ENCODE measurements around the gene TAF11L3.
"Not testable (repeated sequence)": the region's sequence is repeated elsewhere in the genome, so short reads cannot be mapped to it uniquely, and the experiment has no call there.

TAF11L3 gene

DNA sequence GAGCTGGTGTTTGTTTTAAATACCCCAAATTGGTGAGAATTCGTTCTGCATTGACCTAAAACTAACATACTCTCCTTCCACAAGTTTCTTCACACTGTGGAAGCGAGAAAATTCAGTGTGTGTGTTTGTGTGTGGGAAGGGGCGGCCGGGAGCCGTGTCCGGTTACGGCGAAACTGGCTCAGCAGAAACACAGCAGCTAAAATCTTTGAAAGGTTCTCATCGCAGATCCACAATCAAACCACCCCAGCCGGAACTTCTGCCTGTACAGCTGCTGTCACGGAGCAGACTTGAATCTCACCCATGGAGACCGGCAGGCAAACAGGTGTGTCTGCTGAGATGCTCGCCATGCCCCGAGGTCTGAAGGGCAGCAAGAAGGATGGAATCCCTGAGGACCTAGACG, at the start of gene TAF11L3:
Gene TAF11L3 (plus strand): TSS at position 301 of the 400 bp plus-strand sequence.
- not testable (repeated sequence) for H3K27ac Mint-ChIP-seq; H3K27me3 Mint-ChIP-seq (ENCODE audit: low read depth); H3K4me1 Mint-ChIP-seq (ENCODE audit: low read depth); H3K9me3 Mint-ChIP-seq; H3K36me3 Mint-ChIP-seq (ENCODE audit: low read depth); H3K4me3 Mint-ChIP-seq

DNA sequence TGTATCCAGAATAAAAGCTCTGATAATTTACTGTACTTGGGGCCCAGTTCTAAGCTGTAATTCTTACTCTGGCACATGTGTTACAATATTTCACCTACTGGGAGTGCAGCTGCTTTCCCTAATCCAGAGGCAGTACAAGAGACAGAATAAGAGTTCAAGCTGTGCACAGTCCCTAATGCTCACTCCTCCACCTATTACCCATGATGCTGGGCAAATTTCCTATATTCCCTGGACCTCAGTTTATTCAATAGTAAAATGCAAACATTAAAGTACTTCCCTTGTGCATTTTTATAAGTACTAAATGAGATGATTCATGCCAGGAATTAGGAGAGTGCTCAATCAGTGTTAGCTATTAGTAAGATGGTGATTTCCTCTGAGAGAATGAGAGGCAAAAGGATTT, 48.1 kb upstream of the TAF11L3 start:
- Mint-ChIP-seq H3K9me3 (peaks cover 14% of the 10 kb centered on the region), H3K4me3 (no peak overlapping the region), H3K27ac (no peak overlapping the region), H3K27me3 (ENCODE audit: low read depth) (no peaks in the 10 kb centered on the region), H3K4me1 (ENCODE audit: low read depth) (no peaks in the 10 kb centered on the region), H3K36me3 (ENCODE audit: low read depth) (no peaks in the 10 kb centered on the region)

GRCh38 chr5:17475064-17475463, 43.1 kb upstream of the TAF11L3 start:
- not testable (repeated sequence) for H3K4me1 Mint-ChIP-seq (ENCODE audit: low read depth); H3K9me3 Mint-ChIP-seq; H3K27ac Mint-ChIP-seq; H3K36me3 Mint-ChIP-seq (ENCODE audit: low read depth); H3K27me3 Mint-ChIP-seq (ENCODE audit: low read depth); H3K4me3 Mint-ChIP-seq

- Mint-ChIP-seq H3K27me3 (ENCODE audit: low read depth) (no peaks in the 10 kb centered on the region), H3K36me3 (ENCODE audit: low read depth) (no peaks in the 10 kb centered on the region), H3K4me1 (ENCODE audit: low read depth) (no peaks in the 10 kb centered on the region), H3K9me3 (no peaks in the 10 kb centered on the region), H3K27ac (no peak overlapping the region), H3K4me3 (no peak overlapping the region)
These were observed 41.1 kb upstream of the TAF11L3 start for GRCh38 chr5:17477043-17477442.

DNA sequence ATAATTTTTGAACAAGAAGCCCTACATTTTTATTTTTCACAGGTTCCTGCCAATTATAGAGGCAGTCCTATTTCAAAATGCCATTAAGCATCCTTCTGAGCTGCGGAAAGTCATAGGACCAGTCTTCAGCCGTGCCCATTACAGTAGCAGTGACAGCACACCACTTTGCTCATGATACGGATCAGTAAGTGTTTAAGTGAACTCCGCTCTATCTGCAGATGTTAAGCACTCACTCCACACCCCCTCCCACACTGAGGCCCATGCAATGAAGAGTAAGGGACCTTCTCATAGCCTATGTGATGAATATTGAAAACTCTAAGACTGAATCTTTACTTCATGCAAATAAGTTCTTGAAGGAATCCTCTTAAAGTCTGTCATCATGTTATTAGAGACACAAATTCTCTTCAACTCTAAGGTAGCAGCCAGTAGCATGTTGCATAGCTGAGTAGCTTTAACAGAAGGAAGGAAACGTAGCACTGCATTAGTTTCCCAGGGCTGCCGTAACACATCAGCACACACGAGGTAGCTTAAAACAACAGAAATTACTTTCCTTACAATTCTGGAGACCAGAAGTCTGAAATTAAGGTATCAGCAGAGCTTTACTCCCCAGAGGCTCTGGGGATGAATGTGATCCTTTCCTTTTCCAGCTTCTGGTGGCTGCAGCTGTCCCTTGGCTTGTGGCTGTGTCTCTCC, 40.4 kb upstream of the TAF11L3 start:
- Mint-ChIP-seq H3K9me3 (no peaks in the 10 kb centered on the region), H3K27ac (no peak overlapping the region), H3K4me1 (ENCODE audit: low read depth) (no peaks in the 10 kb centered on the region), H3K4me3 (no peak overlapping the region), H3K36me3 (ENCODE audit: low read depth) (no peaks in the 10 kb centered on the region), H3K27me3 (ENCODE audit: low read depth) (no peaks in the 10 kb centered on the region)

- Mint-ChIP-seq H3K4me1 (ENCODE audit: low read depth) (no peaks in the 10 kb centered on the region), H3K36me3 (ENCODE audit: low read depth) (no peaks in the 10 kb centered on the region), H3K9me3 (no peaks in the 10 kb centered on the region), H3K4me3 (no peak overlapping the region), H3K27ac (no peak overlapping the region), H3K27me3 (ENCODE audit: low read depth) (no peaks in the 10 kb centered on the region)
These were observed 36.8 kb upstream of the TAF11L3 start for GRCh38 chr5:17481378-17481777.

- Mint-ChIP-seq H3K36me3 (ENCODE audit: low read depth) (no peaks in the 10 kb centered on the region), H3K4me3 (no peak overlapping the region), H3K27ac (no peak overlapping the region), H3K9me3 (no peaks in the 10 kb centered on the region), H3K27me3 (ENCODE audit: low read depth) (no peaks in the 10 kb centered on the region), H3K4me1 (ENCODE audit: low read depth) (no peaks in the 10 kb centered on the region)
These were observed 35.4 kb upstream of the TAF11L3 start for GRCh38 chr5:17482790-17483189.

- H3K27ac Mint-ChIP-seq; H3K36me3 Mint-ChIP-seq (ENCODE audit: low read depth); H3K27me3 Mint-ChIP-seq (ENCODE audit: low read depth); H3K4me3 Mint-ChIP-seq; H3K4me1 Mint-ChIP-seq (ENCODE audit: low read depth); H3K9me3 Mint-ChIP-seq: not testable (repeated sequence)
These were observed 31.5 kb upstream of the TAF11L3 start for GRCh38 chr5:17486464-17487173.

DNA sequence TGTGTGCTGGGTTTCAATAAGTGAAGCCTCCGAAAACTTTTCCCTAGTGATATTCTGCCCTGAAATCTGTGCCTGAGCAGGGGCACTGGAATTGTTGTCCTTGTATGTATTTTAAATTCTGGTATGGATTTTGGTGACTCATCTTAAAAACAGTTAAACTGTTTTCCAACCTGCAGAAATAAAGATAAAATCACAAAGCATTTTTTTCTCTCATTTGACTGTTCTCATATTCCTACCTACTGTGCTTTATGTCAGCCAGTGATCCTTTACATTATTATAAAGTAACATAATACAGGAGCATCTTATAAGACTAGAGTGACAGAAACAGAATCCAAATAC, 31.0 kb upstream of the TAF11L3 start:
- Mint-ChIP-seq H3K4me3 (no peak overlapping the region), H3K27ac (no peak overlapping the region), H3K27me3 (ENCODE audit: low read depth) (no peaks in the 10 kb centered on the region), H3K9me3 (peaks cover 6% of the 10 kb centered on the region), H3K36me3 (ENCODE audit: low read depth) (no peaks in the 10 kb centered on the region), H3K4me1 (ENCODE audit: low read depth) (no peaks in the 10 kb centered on the region)

- not testable (repeated sequence) for H3K27ac Mint-ChIP-seq; H3K4me1 Mint-ChIP-seq (ENCODE audit: low read depth); H3K36me3 Mint-ChIP-seq (ENCODE audit: low read depth); H3K27me3 Mint-ChIP-seq (ENCODE audit: low read depth); H3K4me3 Mint-ChIP-seq
- H3K9me3 Mint-ChIP-seq = peaks cover 19% of the 10 kb centered on the region
These were observed 26.9 kb upstream of the TAF11L3 start for GRCh38 chr5:17491257-17491656.

GRCh38 chr5:17492770-17493169, 25.4 kb upstream of the TAF11L3 start:
- Mint-ChIP-seq H3K4me1 (ENCODE audit: low read depth) (no peaks in the 10 kb centered on the region), H3K36me3 (ENCODE audit: low read depth) (no peaks in the 10 kb centered on the region), H3K4me3 (no peak overlapping the region), H3K9me3 (peaks cover 19% of the 10 kb centered on the region), H3K27me3 (ENCODE audit: low read depth) (no peaks in the 10 kb centered on the region), H3K27ac (no peak overlapping the region)

DNA sequence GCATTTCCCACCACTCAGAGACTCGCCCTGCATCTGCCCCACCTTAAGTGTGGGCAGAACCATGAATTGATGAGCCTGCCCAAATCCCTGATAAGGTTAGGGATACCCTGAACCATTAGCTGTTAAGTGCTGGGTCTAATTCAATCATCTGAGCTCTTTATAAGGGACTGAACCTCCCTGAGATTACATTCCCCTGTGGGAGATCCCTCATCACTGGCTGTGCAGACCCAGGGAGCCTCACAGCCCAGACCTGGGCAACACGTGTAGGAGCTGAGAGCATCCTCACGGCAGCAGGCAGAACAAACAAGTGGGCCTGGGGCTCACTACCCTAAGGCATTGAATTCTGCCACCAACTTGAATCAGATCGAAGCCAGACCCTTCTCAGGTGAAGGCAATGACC, 20.7 kb upstream of the TAF11L3 start:
- H3K36me3 Mint-ChIP-seq (ENCODE audit: low read depth) = no peaks in the 10 kb centered on the region
- H3K27me3 Mint-ChIP-seq (ENCODE audit: low read depth) = no peaks in the 10 kb centered on the region
- H3K4me3 Mint-ChIP-seq = no peak overlapping the region
- no peak overlapping the region for H3K27ac Mint-ChIP-seq
- peaks cover 22% of the 10 kb centered on the region for H3K9me3 Mint-ChIP-seq
- H3K4me1 Mint-ChIP-seq (ENCODE audit: low read depth) = no peaks in the 10 kb centered on the region

GRCh38 chr5:17497931-17498330, 20.2 kb upstream of the TAF11L3 start, which contains the start of gene TAF11L2:
Gene TAF11L2 (plus strand): TSS chr5:17498231.
- not testable (repeated sequence) for H3K4me3 Mint-ChIP-seq; H3K27ac Mint-ChIP-seq; H3K27me3 Mint-ChIP-seq (ENCODE audit: low read depth); H3K36me3 Mint-ChIP-seq (ENCODE audit: low read depth); H3K4me1 Mint-ChIP-seq (ENCODE audit: low read depth)
- H3K9me3 Mint-ChIP-seq = peaks cover 20% of the 10 kb centered on the region

- Mint-ChIP-seq H3K27ac (no peak overlapping the region), H3K4me1 (ENCODE audit: low read depth) (no peaks in the 10 kb centered on the region), H3K4me3 (no peak overlapping the region), H3K27me3 (ENCODE audit: low read depth) (no peaks in the 10 kb centered on the region), H3K36me3 (ENCODE audit: low read depth) (no peaks in the 10 kb centered on the region), H3K9me3 (peaks cover 14% of the 10 kb centered on the region)
These were observed 6.3 kb upstream of the TAF11L3 start for GRCh38 chr5:17511775-17512325.

- not testable (repeated sequence) for H3K36me3 Mint-ChIP-seq (ENCODE audit: low read depth); H3K9me3 Mint-ChIP-seq; H3K27me3 Mint-ChIP-seq (ENCODE audit: low read depth); H3K4me3 Mint-ChIP-seq; H3K27ac Mint-ChIP-seq; H3K4me1 Mint-ChIP-seq (ENCODE audit: low read depth)
These were observed 641 bp upstream of the TAF11L3 start for GRCh38 chr5:17517526-17517925.
